Lung (tissue), 16 donors: ENCODE measurements around the gene ZSCAN9. TPM values are rescaled to one million over a fixed set of nuclear protein-coding genes. Genes with fewer than 3 reads are reported as not detected.

Source experiments
- ATAC-seq: fragments of 200-7000 bp; cut with Tn5 transposase; one replicate; pipeline ENCODE4 v1.9.1; 2020; ENCODE audit warnings: moderate number of reproducible peaks; ENCODE audit not compliant: insufficient read depth, low FRiP score
- DNase-seq, 3 donors: peaks; one replicate each; pipeline ENCODE4 v3.0.0-alpha.2; 2013 to 2017
- H3K27ac ChIP-seq, 2 donors: one replicate each; pipeline ENCODE4 v1.5.1; 2013; ENCODE audit warnings: mild to moderate bottlenecking in 2 of 2, moderate library complexity in 2 of 2, control low read depth in 1 of 2, inconsistent platforms in 1 of 2, low read depth in 1 of 2, low read length in 1 of 2
- H3K27me3 ChIP-seq, 3 donors: one replicate each; pipeline ENCODE4 v1.5.1; 2013; ENCODE audit warnings: low read length in 2 of 3; ENCODE audit not compliant: control insufficient read depth in 3 of 3, insufficient read depth in 3 of 3
- H3K36me3 ChIP-seq, 4 donors: one replicate each; pipeline ENCODE4 v1.5.1; 2013; ENCODE audit warnings: low read length in 4 of 4, mild to moderate bottlenecking in 1 of 4, moderate library complexity in 1 of 4; ENCODE audit not compliant: control insufficient read depth in 4 of 4, insufficient read depth in 4 of 4
- H3K4me1 ChIP-seq, 5 donors: one replicate each; pipeline ENCODE4 v1.5.1; 2013; ENCODE audit warnings: low read length in 5 of 5, mild to moderate bottlenecking in 2 of 5, moderate library complexity in 1 of 5; ENCODE audit not compliant: control insufficient read depth in 5 of 5, insufficient read depth in 5 of 5
- H3K4me3 ChIP-seq: one replicate; pipeline ENCODE4 v1.5.1; 2013; ENCODE audit warnings: mild to moderate bottlenecking, control low read depth, moderate library complexity
- H3K9ac ChIP-seq, 2 donors: one replicate each; pipeline ENCODE4 v1.5.1; 2013; ENCODE audit warnings: low read length in 2 of 2, control low read depth in 1 of 2; ENCODE audit not compliant: insufficient read depth in 1 of 2
- H3K9me3 ChIP-seq, 4 donors: one replicate each; pipeline ENCODE4 v1.5.1; 2013; ENCODE audit warnings: low read length in 3 of 4, mild to moderate bottlenecking in 1 of 4, moderate library complexity in 1 of 4; ENCODE audit not compliant: control insufficient read depth in 4 of 4, insufficient read depth in 3 of 4
- CTCF ChIP-seq: IDR thresholded peaks from 2 replicates; pipeline ENCODE4 v1.5.1; 2012; ENCODE audit warnings: mild to moderate bottlenecking; ENCODE audit errors: control extremely low read depth, extremely low read depth
- WGBS, 2 donors: extraction: QIAGEN DNeasy Blood & Tissue Kit; methylation state at CpG; one replicate each; pipeline ENCODE4 v1.1.7; 2013; 5-methylcytosine and 5-hydroxymethylcytosine counted together
- long read RNA-seq, 5 donors: transcript quantifications; one replicate each; lab custom pipeline, GENCODE V29; 2026
- polyA plus RNA-seq, 2 donors: library from polyadenylated mRNA; stranded (reverse); fragments of 200-250 nt; gene quantifications; one replicate each; pipeline ENCODE4 v1.2.1, GENCODE V29; 2013
- total RNA-seq, 2 donors: library from RNA; depleted of rRNA in 1 of 2; stranded (reverse); fragments of >200 nt in 1 of 2; gene quantifications; one replicate each; pipeline ENCODE4 v1.2.1, GENCODE V29; 2014 to 2021
- donor health status: control.
- donor health status: control.
- donor health status: Bipolar disorder and iron deficiency.
- donor health status: healthy.
- donor health status: DM: yes; HTN: yes; CAD: no.

Gene ZSCAN9
- total RNA-seq (10 to 100 TPM in 1 of 2 donors, 1 to 10 TPM in 1; 9.4 to 16.8 TPM), polyA plus RNA-seq (1 to 10 TPM; 7.2 to 8.9 TPM)
- long read RNA-seq, donor 1, transcript ZSCAN9-203 (3 exons, 757 nt), result major isoform, 6 of 19 reads
- long read RNA-seq, donor 1, partial matches to known transcripts, result 10 of 19 reads
- long read RNA-seq, donor 1, other reads (novel, unspliced or antisense), result 0 of 19 reads
- long read RNA-seq, donor 2, partial matches to known transcripts, result 0 of 3 reads
- long read RNA-seq, donor 2, other reads (novel, unspliced or antisense), result 0 of 3 reads
- long read RNA-seq, donor 3, transcript ZSCAN9-203 (3 exons, 757 nt), result major isoform, 5 of 7 reads
- long read RNA-seq, donor 3, partial matches to known transcripts, result 0 of 7 reads
- long read RNA-seq, donor 3, other reads (novel, unspliced or antisense), result 0 of 7 reads
- long read RNA-seq, donor 4, partial matches to known transcripts, result 0 of 2 reads
- long read RNA-seq, donor 4, other reads (novel, unspliced or antisense), result 0 of 2 reads
- long read RNA-seq, donor 5, transcript ZSCAN9-203 (3 exons, 757 nt), result major isoform, 9 of 16 reads
- long read RNA-seq, donor 5, partial matches to known transcripts, result 0 of 16 reads
- long read RNA-seq, donor 5, other reads (novel, unspliced or antisense), result 0 of 16 reads

GRCh38 chr6:28225056-28225834, at the start of gene ZSCAN9:
TSS of gene ZSCAN9 (plus strand) at chr6:28225275. CDS start at chr6:28227085, 1,810 bp downstream.
- WGBS, 2 donors, result 1% methylated on average over 45 of the region's 45 CpGs
- peaks cover 0 to 12% (median 0%) of the 10 kb centered on the region in 5 donors for H3K4me1 ChIP-seq

GRCh38 chr6:28176373-28176772, 48.7 kb upstream of the ZSCAN9 start:
- ATAC-seq, result no peak
- DNase-seq, result no peak
- Histone ChIP-seq H3K9ac (no peak overlapping the region), H3K9me3 (peaks cover 0 to 3% (median under 1%) of the 10 kb centered on the region in 4 donors), H3K36me3 (no peaks in the 10 kb centered on the region), H3K4me3 (no peak overlapping the region), H3K4me1 (no peaks in the 10 kb centered on the region), H3K27me3 (peaks cover 0 to 3% (median 0%) of the 10 kb centered on the region in 3 donors), H3K27ac (no peak overlapping the region)
- WGBS, 2 donors, result 90 to 91% methylated on average over 1 of the region's 1 CpG
- no peak for TF ChIP-seq CTCF

More at GRCh38 chr6:28225056-28225834, at the start of gene ZSCAN9:
- no peaks in the 10 kb centered on the region for H3K9me3 ChIP-seq
- peaks cover 0 to 19% (median 12%) of the 10 kb centered on the region in 3 donors for H3K27me3 ChIP-seq
- peak within 1 kb of the TSS; percentile 79 for H3K4me3 ChIP-seq
- H3K27ac ChIP-seq, result peak within 1 kb of the TSS; percentile 68 to 76
- ATAC-seq (peak; percentile 94), DNase-seq (peak; percentile 84 to 91 (median 86))
- H3K9ac ChIP-seq, result peak within 1 kb of the TSS in 1 of 2 donors; percentile 82
- no peak for TF ChIP-seq CTCF
- peaks cover 16 to 20% (median 18%) of the 10 kb centered on the region in 4 donors for H3K36me3 ChIP-seq

- H3K36me3 ChIP-seq, result no peaks in the 10 kb centered on the region
- no peak for ATAC-seq
- no peak for TF ChIP-seq CTCF
- H3K4me1 ChIP-seq, result no peaks in the 10 kb centered on the region
- no peak overlapping the region for H3K27ac ChIP-seq
- WGBS, 2 donors, result 67 to 77% methylated on average over 1 of the region's 1 CpG
- no peak for DNase-seq
- no peaks in the 10 kb centered on the region for H3K27me3 ChIP-seq
- peaks cover 0 to 4% (median 2%) of the 10 kb centered on the region in 4 donors for H3K9me3 ChIP-seq
- no peak overlapping the region for H3K4me3 ChIP-seq
- no peak overlapping the region for H3K9ac ChIP-seq
Measured at GRCh38 chr6:28182255-28182654, 42.8 kb upstream of the ZSCAN9 start.
